K562 (cell line): Measurements from ENCODE around the gene IRF2. TPM values are rescaled to one million over a fixed set of nuclear protein-coding genes. Genes with fewer than 3 reads are reported as not detected.
A peak's percentile ranks its signal among the peaks of the same experiment; 100 is the strongest.

Experiments
- ATAC-seq: fragments of 200-7000 bp; cut with Tn5 transposase; 3 replicates; pipeline ENCODE4 v1.9.1; 2020; ENCODE audit warnings: moderate library complexity
- BruUV-seq: library from RNA; stranded (reverse); fragments of 400-500 nt; replicated peaks from 2 replicates; lab custom pipeline; 2021; lab: Mats Ljungman, UMichigan
- CTCF ChIA-PET: fragments of 300-600 bp; formaldehyde crosslinking; extraction: SDS; loops from one replicate; lab custom pipeline; 2021; ENCODE audit warnings: low intra/inter-chr PET ratio; lab: Yijun Ruan, JAX
- POLR2A ChIA-PET: fragments of 300-600, 350-650 bp; sonication (Branson Sonifier 250); formaldehyde crosslinking; extraction: SDS; loops from one replicate; lab custom pipeline; 2021; ENCODE audit warnings: antibody characterized with exemption, inconsistent platforms; lab: Yijun Ruan, JAX
- DNase-seq, 4 experiments: peaks; one replicate each; pipeline versions ENCODE4 v3.0.0 to v3.0.0-alpha.2; 2011 to 2018; ENCODE audit warnings: low spot score in 3 of 4, mixed read lengths in 3 of 4; ENCODE audit errors: extremely low read depth in 1 of 4
- FAIRE-seq: peaks from 2 replicates; lab custom pipeline; 2011; peaks lifted over from hg19 to GRCh38; lab: Jason Lieb, UNC
- H2AFZ ChIP-seq: 2 replicates; pipeline ENCODE4 v1.6.0; 2011; ENCODE audit warnings: low read depth, low read length, control low read depth, inconsistent platforms
- H3K27ac ChIP-seq: fragments of 200-600 bp; 3 replicates; pipeline ENCODE4 v1.8.0; 2011; ENCODE audit warnings: low read depth, mild to moderate bottlenecking, control low read depth, inconsistent platforms, low read length, moderate library complexity, mixed read lengths; ENCODE audit errors: extremely low read depth
- H3K27me3 ChIP-seq, 2 experiments: fragments of 300-600 bp in 1 of 2; 2 replicates in 1 of 2; 3 replicates in 1 of 2; pipeline versions ENCODE4 v1.6.0 to v1.8.0; 2011; ENCODE audit warnings: inconsistent platforms in 2 of 2, low read length in 2 of 2, mild to moderate bottlenecking in 1 of 2, mixed read lengths in 1 of 2, moderate library complexity in 1 of 2; ENCODE audit not compliant: control insufficient read depth in 2 of 2, insufficient read depth in 2 of 2
- H3K36me3 ChIP-seq: fragments of 300-600 bp; 3 replicates; pipeline ENCODE4 v1.8.0; 2011; ENCODE audit warnings: mild to moderate bottlenecking, low read length, inconsistent platforms; ENCODE audit not compliant: control insufficient read depth, insufficient read depth
- H3K4me1 ChIP-seq, 2 experiments: fragments of 200-600 bp in 1 of 2; replicated peaks in 1 of 2; 2 replicates in 1 of 2; 3 replicates in 1 of 2; pipeline versions ENCODE4 v1.5.1 to v1.8.0; 2011; ENCODE audit warnings: inconsistent platforms in 2 of 2, low read length in 2 of 2, mild to moderate bottlenecking in 1 of 2, mixed read lengths in 1 of 2, moderate library complexity in 1 of 2; ENCODE audit not compliant: control insufficient read depth in 2 of 2, insufficient read depth in 2 of 2
- H3K4me2 ChIP-seq: 2 replicates; pipeline ENCODE4 v1.6.1; 2011; ENCODE audit warnings: low read length, control low read depth, inconsistent platforms, mixed read lengths; ENCODE audit not compliant: insufficient read depth
- H3K4me3 ChIP-seq: fragments of 200-600 bp; sonication (generic), shearing (Covaris generic); 2 replicates; pipeline ENCODE4 v1.5.1; 2016; ENCODE audit warnings: control low read depth, inconsistent platforms
- H3K79me2 ChIP-seq: fragments of 200-600 bp; 3 replicates; pipeline ENCODE4 v1.8.0; 2011; ENCODE audit warnings: low read length, inconsistent platforms; ENCODE audit not compliant: control insufficient read depth, insufficient read depth
- H3K9ac ChIP-seq, 2 experiments: 2 replicates each; pipeline versions ENCODE4 v1.6.0 to v1.6.1; 2011; ENCODE audit warnings: low read depth in 2 of 2, low read length in 2 of 2, control low read depth in 1 of 2, inconsistent platforms in 1 of 2, mild to moderate bottlenecking in 1 of 2, mixed read lengths in 1 of 2; ENCODE audit not compliant: insufficient read depth in 1 of 2
- H3K9me1 ChIP-seq: one replicate; pipeline ENCODE4 v1.6.0; 2011; ENCODE audit warnings: inconsistent platforms, mild to moderate bottlenecking, low read length, moderate library complexity; ENCODE audit not compliant: control insufficient read depth, insufficient read depth
- H3K9me3 ChIP-seq: replicated peaks from 2 replicates; pipeline ENCODE4 v1.5.1; 2011; ENCODE audit warnings: low read depth, low read length, inconsistent platforms; ENCODE audit not compliant: control insufficient read depth, insufficient read depth
- H4K20me1 ChIP-seq: replicated peaks from 2 replicates; pipeline ENCODE4 v1.6.1; 2011; ENCODE audit warnings: low read length, inconsistent platforms, mixed read lengths; ENCODE audit not compliant: control insufficient read depth, insufficient read depth
- GATAD2A ChIP-seq: fragments of 450-650 bp; IDR thresholded peaks from 2 replicates; pipeline ENCODE4 v1.6.1; 2017
- PPARD ChIP-seq: fragments of 250-450 bp; sonication (Bioruptor Pico); IDR thresholded peaks from 2 replicates; pipeline ENCODE4 v1.8.0; 2022; ENCODE audit warnings: inconsistent platforms, mild to moderate bottlenecking, moderate library complexity
- RFX5 ChIP-seq: IDR thresholded peaks from 2 replicates; pipeline ENCODE4 v1.6.1; 2011; ENCODE audit warnings: low read depth, mild to moderate bottlenecking, improper control_type of control experiment, low read length
- ZKSCAN1 ChIP-seq: fragments of 150-350 bp; IDR thresholded peaks from 2 replicates; pipeline ENCODE4 v1.6.1; 2016; ENCODE audit warnings: low read depth, low read length
- ZNF431 ChIP-seq: sonication (generic); formaldehyde crosslinking; IDR thresholded peaks from 2 replicates; pipeline ENCODE4 v1.8.0; 2022; ENCODE audit warnings: mild to moderate bottlenecking, missing genetic modification reagents
- ZNF586 ChIP-seq: fragments of 450-650 bp; formaldehyde crosslinking; conservative IDR thresholded peaks from 2 replicates; pipeline ENCODE4 v1.4.0; 2020; ENCODE audit warnings: mild to moderate bottlenecking, moderate library complexity
- ZNF644 ChIP-seq: fragments of 200-800 bp; sonication (Bioruptor generic); IDR thresholded peaks from 2 replicates; pipeline ENCODE4 v1.6.1; 2016; ENCODE audit warnings: low read depth, missing genetic modification characterization, missing compliant biosample characterization
- WGBS: fragments of 100-300 bp; shearing (Covaris generic); methylation state at CpG from one replicate; pipeline ENCODE4 v1.1.6; 2016; ENCODE audit warnings: low coverage, mixed read lengths; ENCODE audit not compliant: insufficient coverage; ENCODE audit errors: missing lambda C conversion rate; 5-methylcytosine and 5-hydroxymethylcytosine counted together
- in situ Hi-C: fragments of 300-500 bp; cut with MboI; formaldehyde crosslinking; loops from 4 replicates; pipeline ENCODE4 v1.15.0; 2018; ENCODE audit warnings: inconsistent platforms, mixed read lengths
- intact Hi-C: fragments of 100-400 bp; cut with micrococcal nuclease; formaldehyde crosslinking; loops from 2 replicates; pipeline ENCODE4 v1.14.2; 2022
- polyA plus RNA-seq, 8 experiments: library from polyadenylated mRNA; depleted of rRNA in 4 of 8; stranded (reverse) in 5 of 8; unstranded in 3 of 8; fragments of >200 nt; fragmentation: Nextera tagmentation in 2 of 8; fragmentation: Illumina TruSeq in 1 of 8; extraction: Ambion mirVana in 2 of 8; extraction: Trizol in 1 of 8; gene quantifications; 2 replicates each; pipeline versions ENCODE4 v1.2.1 to v1.2.3, GENCODE V29; 2011 to 2014; ENCODE audit warnings: inconsistent platforms in 1 of 8, missing spikeins in 1 of 8
- total RNA-seq, 7 experiments: library from RNA; depleted of rRNA in 6 of 7; stranded (reverse); fragments of >200 nt in 6 of 7; fragmentation: Illumina TruSeq in 2 of 7; extraction: Trizol in 2 of 7; gene quantifications; 2 replicates each; pipeline versions ENCODE4 v1.2.1 to v1.2.3, GENCODE V29; 2011 to 2021; ENCODE audit warnings: low replicate concordance in 1 of 7
- TF ChIP-seq, protein P1 (sequence below): fragments of 450-650 bp; conservative IDR thresholded peaks from 2 replicates; pipeline ENCODE4 v1.6.1; 2016; ENCODE audit warnings: missing genetic modification characterization, low read depth, mild to moderate bottlenecking, missing compliant biosample characterization, moderate library complexity
- TF ChIP-seq, protein P2 (sequence below): fragments of 450-650 bp; formaldehyde crosslinking; IDR thresholded peaks from 2 replicates; pipeline ENCODE4 v1.4.0; 2020; ENCODE audit warnings: mild to moderate bottlenecking, moderate library complexity

The IRF2 gene
- total and polyA plus RNA-seq, 9 of the 15 experiments (the other 6 are each of a cell fraction or from before 2014, with no cell fraction given) = 7.1 to 17.1 (median 11.3) TPM

DNA sequence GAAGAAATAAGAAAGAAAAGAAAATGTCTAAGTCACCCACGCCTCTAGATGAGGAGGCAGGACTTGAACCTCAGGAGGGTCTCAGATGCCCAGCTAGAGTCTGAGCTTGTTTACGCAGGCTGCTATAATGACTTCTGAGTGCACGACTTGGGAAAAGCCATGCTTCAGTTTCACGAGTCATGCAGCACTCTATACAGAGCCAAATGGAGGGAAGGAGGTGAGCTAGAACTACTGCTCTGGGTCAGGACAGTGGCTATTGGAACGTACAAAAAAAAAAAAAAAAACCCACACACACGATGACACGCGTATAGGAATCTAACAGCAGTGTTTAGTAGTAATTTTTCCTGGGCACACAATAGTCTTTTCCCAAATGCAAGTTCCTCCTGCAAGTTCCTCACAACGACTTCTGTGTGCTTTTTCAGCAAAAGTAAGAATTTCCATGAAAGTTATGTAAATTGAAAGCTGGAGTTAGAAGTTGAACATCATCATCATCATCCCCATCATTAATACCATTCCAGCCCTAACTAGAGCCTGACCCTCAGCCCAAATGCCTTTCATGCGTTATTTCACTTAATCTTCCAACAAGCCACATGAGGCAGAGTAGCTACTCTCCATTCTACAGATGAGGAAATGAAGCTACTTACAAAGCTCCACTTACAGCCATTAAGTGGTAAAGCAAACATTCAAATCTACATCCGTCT, 36.6 kb downstream of the IRF2 start (continued):
- TF ChIP-seq, protein P1, sequence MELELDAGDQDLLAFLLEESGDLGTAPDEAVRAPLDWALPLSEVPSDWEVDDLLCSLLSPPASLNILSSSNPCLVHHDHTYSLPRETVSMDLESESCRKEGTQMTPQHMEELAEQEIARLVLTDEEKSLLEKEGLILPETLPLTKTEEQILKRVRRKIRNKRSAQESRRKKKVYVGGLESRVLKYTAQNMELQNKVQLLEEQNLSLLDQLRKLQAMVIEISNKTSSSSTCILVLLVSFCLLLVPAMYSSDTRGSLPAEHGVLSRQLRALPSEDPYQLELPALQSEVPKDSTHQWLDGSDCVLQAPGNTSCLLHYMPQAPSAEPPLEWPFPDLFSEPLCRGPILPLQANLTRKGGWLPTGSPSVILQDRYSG = no peak
- TF ChIP-seq, protein P2, sequence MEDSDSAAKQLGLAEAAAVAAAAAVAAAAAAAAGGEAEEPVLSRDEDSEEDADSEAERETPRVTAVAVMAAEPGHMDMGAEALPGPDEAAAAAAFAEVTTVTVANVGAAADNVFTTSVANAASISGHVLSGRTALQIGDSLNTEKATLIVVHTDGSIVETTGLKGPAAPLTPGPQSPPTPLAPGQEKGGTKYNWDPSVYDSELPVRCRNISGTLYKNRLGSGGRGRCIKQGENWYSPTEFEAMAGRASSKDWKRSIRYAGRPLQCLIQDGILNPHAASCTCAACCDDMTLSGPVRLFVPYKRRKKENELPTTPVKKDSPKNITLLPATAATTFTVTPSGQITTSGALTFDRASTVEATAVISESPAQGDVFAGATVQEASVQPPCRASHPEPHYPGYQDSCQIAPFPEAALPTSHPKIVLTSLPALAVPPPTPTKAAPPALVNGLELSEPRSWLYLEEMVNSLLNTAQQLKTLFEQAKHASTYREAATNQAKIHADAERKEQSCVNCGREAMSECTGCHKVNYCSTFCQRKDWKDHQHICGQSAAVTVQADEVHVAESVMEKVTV (CRISPR knock-in tag) = no peak
- no peak for TF ChIP-seq GATAD2A
- no peak for TF ChIP-seq PPARD
- TF ChIP-seq RFX5 = no peak
- no peak for TF ChIP-seq ZNF586 (CRISPR knock-in tag)
- TF ChIP-seq ZNF644 (tag) = no peak

DNA sequence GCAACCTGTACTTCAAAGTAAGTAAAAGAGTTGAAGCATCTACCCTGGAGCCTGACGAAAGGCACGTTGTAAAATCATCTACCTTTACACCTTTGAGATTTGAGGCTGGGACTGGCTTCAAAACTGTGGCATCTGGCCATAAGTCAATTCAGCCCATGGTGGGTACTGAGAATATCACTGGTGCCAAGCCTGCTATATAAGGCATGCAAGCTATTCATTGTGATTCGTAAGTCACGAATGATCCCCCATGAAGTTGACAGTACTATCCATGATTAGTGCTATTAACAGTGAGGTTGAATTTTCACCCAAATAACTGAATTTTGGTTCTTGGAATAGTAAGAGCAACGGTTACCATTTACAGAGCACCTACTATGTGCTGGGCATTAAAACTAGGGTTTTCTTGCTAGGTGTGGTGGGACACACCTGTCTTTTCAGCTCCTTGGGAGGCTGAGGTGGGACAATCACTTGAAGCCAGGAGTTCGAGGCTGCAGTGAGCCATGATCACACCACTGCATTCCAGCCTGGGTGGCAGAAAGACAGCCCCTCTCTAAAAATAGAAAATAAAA, 39.8 kb downstream of the IRF2 start:
- Histone ChIP-seq H3K9ac (no peak overlapping the region), H3K27ac (no peak overlapping the region), H3K4me1 (peaks cover 0 to 3% of the 10 kb centered on the region in 2 experiments; a peak in 1 of 5 replicates), H3K36me3 (no peaks in the 10 kb centered on the region; the same call in 2 of the 3 replicates), H3K79me2 (peaks cover 5% of the 10 kb centered on the region; the same call in 1 of the 3 replicates), H3K4me3 (no peak overlapping the region), H3K9me1 (no peaks in the 10 kb centered on the region), H4K20me1 (peaks cover 5% of the 10 kb centered on the region), H3K9me3 (no peaks in the 10 kb centered on the region), H3K27me3 (no peaks in the 10 kb centered on the region), H3K4me2 (no peak overlapping the region), H2AFZ (no peak overlapping the region)
- peak; percentile 80 for TF ChIP-seq ZKSCAN1
- TF ChIP-seq ZNF431 (CRISPR knock-in tag) = no peak
- ChIA-PET CTCF (no interaction called here), POLR2A (no interaction called here)
- no TSS peak for BruUV-seq
- no peak for ATAC-seq
- in situ Hi-C loops (no loop called here), intact Hi-C loops (no loop called here)
- WGBS = 78% methylated on average over 6 of the region's 6 CpGs
- no peak for DNase-seq
- FAIRE-seq = no peak
